HG03097 (cell line): ENCODE data around the gene AGRN.
A peak's percentile ranks its signal among the peaks of the same experiment; 100 is the strongest.
"Not testable (repeated sequence)": the region's sequence is repeated elsewhere in the genome, so short reads cannot be mapped to it uniquely, and the experiment has no call there.

Experiments used
- ATAC-seq: cut with Tn5 transposase; IDR thresholded peaks from one replicate; pipeline ENCODE4 v1.9.1; 2021; ENCODE audit not compliant: unreplicated experiment, low FRiP score

AGRN gene

DNA sequence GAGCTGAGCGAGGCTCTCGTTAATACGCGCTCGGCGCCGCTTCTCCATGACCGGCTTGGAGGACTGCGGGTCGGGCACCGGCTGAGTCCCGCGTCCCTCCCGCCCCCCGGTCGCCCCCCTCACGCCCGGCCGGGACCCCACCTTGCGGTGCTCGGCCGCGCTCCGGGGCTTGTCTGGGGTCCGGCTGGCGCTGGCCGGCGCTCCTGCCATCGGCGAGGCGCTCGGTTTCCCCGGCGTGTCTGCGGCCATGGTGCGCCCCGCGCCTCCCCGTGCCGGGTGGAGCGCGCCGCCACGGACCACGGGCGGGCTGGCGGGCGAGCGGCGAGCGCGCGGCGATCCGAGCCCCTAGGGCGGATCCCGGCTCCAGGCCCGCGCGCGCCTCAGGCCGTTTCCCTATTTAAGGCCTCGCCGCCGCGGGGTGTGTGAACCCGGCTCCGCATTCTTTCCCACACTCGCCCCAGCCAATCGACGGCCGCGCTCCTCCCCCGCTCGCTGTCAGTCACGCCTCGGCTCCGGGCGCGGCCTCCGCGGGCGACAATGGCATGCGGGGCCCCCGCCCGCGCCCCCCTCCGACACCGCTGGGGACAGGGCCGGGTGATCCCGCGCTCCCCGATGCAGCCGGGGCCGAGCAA lies 20.1 kb upstream of the AGRN start, which contains the start of gene HES4:
Gene HES4 (minus strand): TSS at position 373 of the 632 bp plus-strand sequence. CDS start 124 bp downstream, at position 249.
- ATAC-seq, result no peak

DNA sequence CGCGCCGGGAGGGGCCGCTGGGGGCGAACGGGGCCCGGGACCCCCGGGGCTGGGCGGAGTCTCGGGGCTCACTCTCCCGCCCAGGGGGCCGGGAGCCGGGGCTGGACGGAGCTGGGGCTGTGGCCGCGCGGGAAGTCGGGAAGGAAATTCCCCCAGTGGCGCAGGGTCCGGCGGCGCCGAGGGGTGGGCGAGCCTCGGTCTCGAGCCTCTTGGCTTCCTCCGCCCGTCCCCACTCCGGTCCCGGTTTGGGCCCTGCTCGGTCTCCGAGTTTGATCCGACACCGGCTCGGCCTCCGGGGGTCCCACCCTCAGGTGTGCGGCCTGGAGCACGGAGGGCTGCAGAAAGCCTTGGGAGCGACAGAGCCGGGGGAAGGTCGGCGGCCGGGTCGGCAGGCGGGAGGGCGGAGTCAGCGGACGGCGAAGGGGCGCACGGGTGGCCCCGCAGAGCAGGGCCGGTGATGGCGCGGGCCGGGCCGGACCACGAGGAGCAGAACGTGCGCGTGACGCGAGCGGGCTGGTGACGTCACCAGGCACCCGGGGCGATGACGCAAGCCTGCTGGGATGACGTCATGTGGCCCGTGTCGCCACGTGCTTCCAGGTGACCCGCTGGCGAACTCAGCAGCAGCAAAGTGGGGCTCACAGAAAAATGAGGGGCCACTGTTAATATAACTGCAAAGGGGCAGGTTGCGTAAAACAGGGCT lies 19.4 kb upstream of the AGRN start:
- ATAC-seq, result no peak

DNA sequence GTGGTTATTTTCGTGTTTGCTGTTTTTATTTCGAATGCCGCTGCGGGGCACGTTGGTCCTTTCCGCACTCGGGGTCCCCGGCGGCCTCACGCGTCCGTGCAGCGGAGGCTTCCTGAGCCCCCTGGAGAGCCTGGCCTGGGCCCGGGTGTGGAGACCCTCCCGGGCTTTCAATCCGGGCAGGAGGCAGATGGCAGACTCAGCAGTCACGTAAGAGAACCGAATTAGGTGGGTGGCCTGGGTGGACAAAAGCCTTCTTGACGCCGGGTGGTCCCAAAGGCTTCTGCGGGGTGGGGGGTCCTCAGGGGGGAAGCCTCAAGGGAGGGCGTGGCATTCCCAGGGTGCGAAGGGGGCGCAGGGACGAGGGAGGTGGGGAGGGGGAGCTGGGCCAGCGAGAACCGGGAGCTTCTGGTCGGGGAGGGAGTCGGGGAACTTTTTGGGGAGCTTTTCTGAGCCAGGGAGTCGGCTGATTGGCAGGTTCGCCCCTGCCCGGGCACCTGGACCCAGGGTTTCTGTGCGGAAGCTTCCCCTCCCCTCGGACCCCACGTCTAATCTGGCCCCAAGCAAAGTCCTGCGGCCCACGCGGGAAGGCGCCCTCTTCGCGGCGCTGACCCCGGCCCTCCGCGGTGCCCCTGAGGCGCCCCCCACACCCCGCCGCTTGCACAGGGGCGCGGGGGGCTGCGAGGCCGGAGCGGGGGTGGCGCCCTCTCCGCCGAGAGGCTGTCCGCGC lies 18.7 kb upstream of the AGRN start:
- no peak for ATAC-seq

DNA sequence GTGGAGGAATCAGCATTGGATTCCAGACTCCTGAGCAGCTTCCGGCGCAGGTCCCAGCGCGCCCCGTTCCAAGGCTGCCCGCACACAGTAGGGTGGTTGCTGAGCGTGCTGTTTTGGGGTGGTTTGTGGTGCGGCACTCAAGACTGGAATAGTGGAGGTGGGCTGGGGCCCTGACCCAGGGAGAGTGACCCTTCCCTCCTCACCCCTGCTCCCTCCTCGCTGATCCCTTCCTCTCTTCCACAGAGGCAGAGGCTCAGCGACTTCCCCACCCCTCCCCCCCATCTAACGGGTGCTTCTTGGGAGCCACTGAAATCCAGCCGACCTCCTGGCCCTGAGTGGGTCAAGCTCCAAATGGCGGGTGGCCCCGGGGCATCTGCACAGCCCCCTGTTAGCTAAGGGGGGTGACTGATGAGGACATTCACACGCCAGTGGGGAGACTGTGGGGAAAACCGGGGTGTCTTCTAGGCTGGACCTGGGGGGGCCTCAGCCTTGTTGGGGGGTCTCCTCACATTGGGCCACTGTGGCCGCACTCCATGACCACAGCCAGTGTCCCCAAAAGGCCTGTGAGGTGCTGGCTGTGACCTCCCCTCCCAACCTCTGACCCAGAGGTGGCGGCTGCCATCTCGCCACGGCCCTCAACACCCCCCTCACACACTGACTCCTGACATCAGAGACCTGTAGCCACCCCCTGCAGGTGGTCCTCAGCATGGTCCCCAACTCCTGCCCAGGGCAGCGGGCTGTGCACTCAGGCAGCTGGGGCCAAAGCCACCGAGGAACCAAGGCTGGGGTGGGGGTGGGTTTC lies 16.1 kb upstream of the AGRN start:
- ATAC-seq, result no peak

DNA sequence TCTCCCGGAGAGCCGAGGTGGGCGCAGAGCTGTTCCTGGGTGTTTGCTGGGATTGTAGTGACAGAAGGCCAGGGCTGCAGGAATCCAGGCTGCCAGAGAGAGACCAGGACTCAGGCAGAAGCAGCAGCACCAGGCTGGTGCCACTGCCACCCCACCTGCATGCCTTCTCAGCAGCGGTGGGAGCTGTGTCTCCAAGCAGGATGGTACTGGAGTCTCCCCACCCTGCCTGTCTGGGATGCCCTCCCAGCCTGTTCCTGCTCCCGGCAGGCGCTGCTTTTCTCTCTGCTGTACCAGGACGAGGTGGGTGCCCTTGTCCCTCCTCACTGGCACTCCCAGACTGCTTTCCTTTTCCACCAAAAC lies 15.5 kb upstream of the AGRN start:
- no peak for ATAC-seq

DNA sequence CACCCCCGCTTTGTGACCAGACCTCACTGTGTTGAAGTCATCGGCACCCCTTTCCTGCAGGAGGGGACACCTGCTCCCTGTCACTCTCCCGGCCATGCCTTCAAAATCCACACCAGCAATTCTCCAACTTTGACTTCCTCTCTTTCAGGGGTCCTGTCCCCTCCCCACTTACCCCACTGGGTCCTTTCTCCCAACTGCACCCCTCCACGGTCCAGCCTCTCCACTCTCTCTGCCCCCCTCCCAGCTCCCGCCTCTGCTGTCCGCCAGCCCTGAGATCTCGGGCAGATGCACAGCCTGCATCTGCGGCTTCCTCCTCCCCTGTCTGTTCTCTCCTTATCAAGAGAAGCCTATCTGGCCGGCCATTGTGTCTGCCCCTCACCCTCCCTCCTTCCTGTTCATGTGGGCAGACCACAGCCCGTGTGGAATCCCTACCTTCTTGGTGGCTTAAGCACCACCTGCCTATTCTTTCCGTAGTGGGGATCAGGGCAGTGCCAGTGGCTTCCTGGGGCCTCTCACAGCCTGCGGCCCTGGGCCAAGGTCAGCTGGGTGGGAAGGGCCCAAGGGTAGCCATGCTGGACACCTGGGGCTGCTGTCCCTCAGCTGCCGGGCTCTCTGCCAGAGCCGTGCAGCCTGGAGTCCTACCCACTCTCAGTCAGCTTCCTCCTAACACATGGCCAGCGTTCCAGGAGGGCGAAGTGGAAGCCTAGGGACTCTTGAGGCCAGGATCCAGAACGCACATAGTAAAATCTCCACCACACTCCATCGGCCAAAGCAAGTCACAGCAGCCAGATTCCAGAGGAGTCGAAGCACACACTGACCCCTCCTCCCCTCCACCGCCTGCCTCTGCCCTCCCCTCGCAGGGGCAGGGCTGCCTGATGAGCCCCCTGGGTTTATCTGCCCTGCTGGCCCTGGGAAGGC lies 14.9 kb upstream of the AGRN start:
- ATAC-seq, result no peak

DNA sequence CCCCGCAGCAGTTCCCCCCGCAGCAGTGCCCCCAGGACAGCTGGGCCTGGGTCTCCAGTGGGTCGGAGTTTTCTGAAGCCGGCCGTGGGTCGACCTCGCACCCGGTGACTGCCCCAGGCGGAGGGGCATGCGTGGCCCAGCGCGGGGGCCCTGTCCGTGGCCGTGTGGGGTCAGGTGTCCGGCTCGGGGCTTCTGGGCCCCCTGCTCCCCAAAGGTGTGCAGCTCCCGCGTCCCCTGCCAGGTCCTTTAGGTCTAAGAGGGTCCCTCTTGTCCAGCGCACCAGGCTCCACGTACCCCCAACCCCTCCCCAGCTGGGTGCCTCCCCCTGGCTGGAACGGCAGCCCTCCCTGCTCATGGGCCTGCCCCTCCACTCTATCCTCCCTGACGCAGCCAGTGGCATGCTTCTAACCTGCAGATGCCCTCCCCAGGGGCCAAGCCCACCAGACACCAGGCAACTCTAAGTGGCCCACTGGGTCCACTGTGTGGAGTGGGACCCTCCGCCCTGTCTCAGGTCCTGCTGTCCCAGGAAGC lies 14.1 kb upstream of the AGRN start:
- no peak for ATAC-seq

DNA sequence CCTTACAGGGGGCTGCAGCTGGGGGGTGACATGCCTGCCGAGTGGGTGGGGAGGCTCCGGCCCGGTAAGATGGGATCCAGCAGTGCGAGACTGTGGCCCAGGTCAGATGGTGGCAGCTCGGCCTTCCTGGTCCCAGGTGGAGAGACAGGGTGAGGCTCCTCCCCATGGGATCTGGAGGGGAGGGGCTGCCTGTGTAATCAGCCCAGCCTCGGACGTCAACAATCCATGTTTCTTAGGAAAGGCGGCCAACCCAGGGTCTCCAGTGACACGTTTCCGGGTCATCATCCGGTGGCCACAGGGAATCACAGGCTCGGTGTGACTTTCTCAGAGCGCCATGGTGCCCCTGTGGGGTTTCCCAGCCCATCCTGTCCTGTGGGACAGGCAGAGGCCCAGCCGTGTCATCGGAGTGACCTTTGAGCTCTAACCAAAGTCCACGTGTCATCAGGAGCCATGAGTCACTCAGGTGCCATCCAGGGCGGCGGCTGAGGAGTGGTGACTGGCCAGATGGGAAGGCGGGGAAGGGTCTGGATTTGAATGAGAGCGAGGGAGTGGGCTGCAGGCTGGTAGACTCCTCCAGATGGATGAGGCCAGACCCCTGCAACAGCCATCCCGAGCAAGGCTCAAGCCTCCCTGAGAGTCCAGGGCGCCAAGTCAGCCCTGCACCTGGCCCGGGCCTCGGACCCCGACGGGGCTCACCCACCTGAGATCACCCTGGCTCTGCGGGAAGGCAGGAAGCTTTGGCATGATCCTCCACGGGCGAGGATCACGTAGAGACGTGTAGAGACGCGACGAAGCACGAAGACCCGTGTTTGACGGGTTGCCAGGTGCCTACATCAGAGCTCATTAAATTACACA lies 13.4 kb upstream of the AGRN start:
- no peak for ATAC-seq

DNA sequence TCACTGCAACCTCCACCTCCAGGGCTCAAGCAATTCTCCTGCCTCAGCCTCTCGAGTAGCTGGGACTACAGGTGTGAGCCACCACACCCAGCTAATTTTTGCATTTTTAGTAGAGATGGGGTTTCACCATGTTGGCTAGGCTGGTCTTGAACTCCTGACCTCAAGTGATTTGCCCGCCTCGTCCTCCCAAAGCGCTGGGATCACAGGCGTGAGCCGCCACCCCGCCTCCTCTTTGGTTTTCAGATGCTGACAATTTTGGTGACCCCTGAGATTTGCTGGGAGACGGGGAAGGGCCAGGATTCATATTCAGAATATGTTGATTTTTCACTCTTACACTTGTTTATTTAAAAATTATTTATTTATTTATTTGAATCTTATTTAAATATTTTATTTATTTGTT lies 9.8 kb upstream of the AGRN start:
- not testable (repeated sequence) for ATAC-seq

DNA sequence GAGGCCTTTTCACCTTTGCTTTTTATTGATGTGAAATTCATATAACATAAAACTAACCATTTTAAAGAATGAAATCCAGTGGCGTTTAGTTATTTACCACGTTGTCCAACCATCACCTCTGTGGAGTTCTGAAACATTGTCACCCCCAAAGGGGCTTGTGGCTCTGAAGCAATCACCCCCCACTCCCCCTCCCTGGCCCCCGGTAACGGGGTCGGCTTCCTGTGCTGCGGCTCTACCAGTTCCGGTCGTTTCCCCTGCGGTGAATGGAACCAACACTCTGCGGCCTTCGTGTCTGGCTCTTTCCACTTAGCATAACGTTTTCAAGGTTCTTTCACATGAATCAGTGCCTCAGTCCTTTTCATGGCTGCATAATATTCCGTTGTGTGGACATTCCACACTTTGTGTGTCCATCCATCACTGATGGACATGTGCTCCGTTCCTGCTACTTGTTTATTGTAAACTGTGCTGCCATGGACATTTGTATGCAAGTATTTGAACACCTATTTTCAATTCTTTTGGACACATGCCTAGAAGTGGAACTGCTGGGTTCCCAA lies 8.4 kb upstream of the AGRN start:
- ATAC-seq, result no peak

DNA sequence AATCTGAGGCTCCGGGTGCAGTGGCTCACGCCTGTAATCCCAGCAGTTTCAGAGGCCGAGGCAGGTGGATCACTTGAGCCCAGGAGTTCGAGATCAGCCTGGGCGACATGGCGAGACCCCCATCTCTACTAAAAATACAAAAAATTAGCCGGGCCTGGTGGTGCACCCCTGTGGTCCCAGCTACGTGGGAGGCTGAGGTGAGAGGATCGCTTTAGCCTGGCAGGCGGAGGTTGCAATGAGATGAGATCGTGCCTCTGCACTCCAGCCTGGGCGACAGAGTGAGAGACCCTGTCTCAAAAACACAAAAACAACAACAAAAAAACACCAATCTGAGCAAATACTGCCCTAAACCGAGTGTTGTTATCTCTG lies 7.2 kb upstream of the AGRN start:
- not testable (repeated sequence) for ATAC-seq

DNA sequence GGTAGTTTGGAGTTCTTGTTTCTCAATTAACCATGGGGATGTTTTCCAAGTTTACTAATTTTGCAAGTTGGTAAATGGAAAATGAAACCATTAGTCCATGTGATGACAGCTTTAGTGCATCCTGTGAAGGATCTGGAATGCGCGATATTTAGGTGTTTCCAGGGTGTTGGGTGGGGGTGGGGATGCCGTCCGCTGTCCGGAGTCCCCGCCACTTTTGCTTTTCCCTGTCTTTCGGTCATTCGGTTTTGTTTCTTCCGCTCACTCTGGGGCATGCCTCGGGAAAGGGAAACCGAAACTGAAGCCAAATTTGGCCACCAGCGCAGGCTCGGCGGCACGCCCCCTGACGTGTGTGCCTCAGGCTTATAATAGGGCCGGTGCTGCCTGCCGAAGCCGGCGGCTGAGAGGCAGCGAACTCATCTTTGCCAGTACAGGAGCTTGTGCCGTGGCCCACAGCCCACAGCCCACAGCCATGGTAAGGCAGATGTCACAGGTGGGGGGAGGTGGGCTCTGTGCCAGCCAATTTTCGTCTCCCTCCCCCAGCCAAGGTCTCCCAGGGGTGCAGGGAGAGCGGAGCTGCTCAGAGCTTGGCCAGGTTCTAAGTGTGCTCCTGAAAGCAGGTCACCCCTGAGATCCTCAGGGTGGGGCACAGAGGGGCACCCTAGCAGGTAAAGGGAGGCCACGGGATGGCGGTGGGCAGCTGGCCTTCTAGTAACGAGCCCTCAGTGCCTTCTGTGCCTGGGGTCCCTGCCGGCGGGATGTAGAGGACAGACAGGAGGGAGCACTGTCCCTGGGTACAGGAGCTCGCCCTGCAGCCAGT lies 6.6 kb upstream of the AGRN start, which contains the start of gene ISG15:
Gene ISG15 (plus strand): TSS at position 393 of the 817 bp plus-strand sequence. CDS start 77 bp downstream, at position 470.
- peak; percentile 80 for ATAC-seq

DNA sequence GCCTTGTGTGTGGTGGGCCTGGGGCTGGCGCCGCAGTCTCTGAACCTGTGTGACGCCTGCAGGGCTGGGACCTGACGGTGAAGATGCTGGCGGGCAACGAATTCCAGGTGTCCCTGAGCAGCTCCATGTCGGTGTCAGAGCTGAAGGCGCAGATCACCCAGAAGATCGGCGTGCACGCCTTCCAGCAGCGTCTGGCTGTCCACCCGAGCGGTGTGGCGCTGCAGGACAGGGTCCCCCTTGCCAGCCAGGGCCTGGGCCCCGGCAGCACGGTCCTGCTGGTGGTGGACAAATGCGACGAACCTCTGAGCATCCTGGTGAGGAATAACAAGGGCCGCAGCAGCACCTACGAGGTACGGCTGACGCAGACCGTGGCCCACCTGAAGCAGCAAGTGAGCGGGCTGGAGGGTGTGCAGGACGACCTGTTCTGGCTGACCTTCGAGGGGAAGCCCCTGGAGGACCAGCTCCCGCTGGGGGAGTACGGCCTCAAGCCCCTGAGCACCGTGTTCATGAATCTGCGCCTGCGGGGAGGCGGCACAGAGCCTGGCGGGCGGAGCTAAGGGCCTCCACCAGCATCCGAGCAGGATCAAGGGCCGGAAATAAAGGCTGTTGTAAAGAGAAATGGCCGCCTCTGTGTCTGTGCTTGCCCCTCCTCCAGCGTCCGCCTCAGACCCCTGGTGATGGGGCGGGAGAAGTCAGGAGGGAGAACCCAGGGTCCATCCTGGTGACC lies 5.8 kb upstream of the AGRN start:
- no peak for ATAC-seq

DNA sequence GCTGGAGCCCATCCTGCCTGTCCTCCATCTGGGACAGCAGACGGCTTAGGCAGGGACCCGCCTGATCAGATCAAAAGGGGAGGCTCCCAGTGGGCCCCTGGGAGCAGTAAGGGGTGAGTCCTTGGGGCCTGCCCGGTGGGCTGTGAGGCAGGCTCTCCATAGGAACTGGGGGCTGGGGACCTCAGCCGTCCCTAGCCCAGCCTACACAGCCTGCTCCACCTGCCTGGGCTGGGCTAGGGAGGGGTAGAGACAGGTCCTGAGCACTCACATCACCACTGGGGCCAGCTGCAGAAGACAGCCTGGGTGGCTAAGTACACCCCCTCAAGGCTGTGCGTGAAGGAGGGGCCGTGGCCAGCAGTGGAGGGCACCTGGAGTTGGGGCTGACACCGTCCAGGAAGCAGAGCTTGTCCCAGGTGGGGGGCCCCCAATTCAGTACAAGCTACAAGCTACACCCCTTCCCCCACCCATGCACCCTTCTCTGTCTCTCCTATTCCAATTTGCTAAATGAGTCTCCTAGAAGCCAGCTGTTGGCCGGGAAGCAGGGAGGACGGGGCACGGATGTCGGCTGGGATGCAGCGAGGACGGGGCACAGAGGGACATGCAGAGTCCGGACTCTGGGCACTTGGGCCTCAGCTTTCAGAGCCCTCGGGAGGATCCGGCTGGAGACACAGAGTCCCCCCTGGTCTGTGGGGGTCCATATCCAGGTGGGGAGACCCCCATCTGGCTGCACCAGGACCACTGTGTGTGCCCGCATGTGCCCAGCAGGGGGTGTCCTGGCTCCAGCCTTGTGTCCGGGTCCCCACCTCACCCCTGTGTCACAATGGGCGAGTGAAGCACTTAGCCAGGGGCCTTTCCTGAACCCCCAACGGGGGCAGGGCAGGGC lies 4.9 kb upstream of the AGRN start:
- no peak for ATAC-seq

DNA sequence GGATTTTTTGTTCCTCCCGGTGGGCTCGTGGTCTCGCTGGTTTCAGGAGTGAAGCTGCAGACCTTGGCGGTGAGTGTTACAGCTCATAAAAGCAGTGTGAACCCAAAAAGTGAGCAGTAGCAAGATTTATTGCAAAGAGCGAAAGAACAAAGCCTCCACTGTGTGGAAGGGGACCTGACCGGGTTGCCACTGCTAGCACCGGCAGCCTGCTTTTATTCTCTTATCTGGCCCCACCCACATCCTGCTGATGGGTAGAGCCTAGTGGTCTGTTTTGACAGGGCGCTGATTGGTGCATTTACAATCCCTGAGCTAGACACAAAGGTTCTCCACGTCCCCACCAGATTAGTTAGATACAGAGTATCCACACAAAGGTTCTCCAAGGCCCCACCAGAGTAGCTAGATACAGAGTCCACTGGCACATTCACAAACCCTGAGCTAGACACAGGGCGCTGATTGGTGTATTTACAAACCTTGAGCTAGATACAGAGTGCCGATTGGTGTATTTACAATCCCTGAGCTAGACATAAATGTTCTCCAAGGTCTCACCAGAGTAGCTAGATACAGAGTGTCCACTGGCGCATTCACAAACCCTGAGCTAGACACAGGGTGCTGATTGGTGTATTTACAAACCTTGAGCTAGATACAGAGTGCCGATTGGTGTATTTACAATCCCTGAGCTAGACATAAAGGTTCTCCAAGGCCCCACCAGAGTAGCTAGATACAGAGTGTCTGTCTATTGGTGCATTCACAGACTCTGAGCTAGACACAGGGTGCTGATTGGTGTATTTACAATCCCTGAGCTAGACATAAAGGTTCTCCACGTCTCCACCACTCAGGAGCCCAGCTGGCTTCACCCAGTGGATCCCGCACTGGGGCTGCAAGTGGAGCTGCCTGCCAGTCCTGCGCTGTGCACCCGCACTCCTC lies 2.3 kb upstream of the AGRN start:
- not testable (repeated sequence) for ATAC-seq
